Posterior vena cava (tissue), 2 donors: ENCODE results near the gene SERPINE1. TPM values are rescaled to one million over a fixed set of nuclear protein-coding genes. Genes with fewer than 3 reads are reported as not detected.

Source experiments
- DNase-seq: peaks from one replicate; pipeline ENCODE4 v3.0.0-alpha.2; 2020; ENCODE audit warnings: low spot score
- intact Hi-C, 2 donors: fragments of 100-400 bp; cut with DNase I; formaldehyde crosslinking; loops; one replicate each; pipeline versions ENCODE4 v1.14.1 to v1.14.2; 2022 to 2023
- microRNA-seq, 2 donors: library from miRNA; unstranded; fragments of <30 nt; microRNA quantifications; one replicate each; pipeline ENCODE4 v1.2.0, GENCODE V29; 2020 to 2021; ENCODE audit warnings: borderline microRNAs expressed in 2 of 2
- total RNA-seq, 2 donors: library from RNA; stranded (reverse); fragmentation: NEBNext Ultra II Directional; extraction: Animal tissue kit (Norgen Biotek cat#: 25700); gene quantifications; one replicate each; pipeline ENCODE4 v1.2.1, GENCODE V29; 2021
- donor health status: DM: yes; HTN: yes; CAD: no.
- donor health status: DM: yes; HTN: yes; CAD: no.

The SERPINE1 gene
- total RNA-seq, 2 donors from 2014 or later, result 77.3 to 240 TPM

GRCh38 chr7:101173752-101174244 lies 46.9 kb downstream of the SERPINE1 start:
- DNase-seq, result no peak
- intact Hi-C loops, result no loop called here

DNA sequence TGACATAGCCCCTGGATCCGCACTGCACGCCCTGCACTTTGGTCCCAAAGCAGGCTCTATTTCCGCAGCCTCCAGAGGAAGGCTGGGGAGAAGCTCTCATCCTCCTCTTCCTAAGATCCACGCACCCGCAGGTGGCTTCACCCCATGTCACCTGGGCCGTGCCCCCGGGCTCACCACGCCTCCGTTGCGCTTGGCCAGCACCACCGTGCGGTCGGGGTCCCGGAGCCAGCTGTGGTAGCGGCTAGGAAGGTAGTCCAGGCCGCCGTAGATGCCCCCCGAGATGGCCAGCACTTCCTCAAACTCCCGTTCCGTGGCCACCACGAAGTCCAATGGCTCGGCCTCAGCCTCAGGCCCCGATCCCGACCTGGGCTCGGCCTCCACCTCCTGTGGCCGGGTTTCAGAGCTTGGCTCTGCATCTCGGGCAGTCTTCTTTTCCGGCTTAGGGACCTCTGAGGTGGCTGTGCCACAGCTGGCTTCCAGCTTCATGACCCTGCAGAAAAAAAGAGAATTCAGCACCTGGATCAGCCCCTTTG lies 47.5 kb downstream of the SERPINE1 start:
- intact Hi-C loops, result no loop called here

GRCh38 chr7:101175664-101176063 lies 48.8 kb downstream of the SERPINE1 start:
- intact Hi-C loops, result no loop called here
- no peak for DNase-seq

More for the DNA sequence above, 47.5 kb downstream of the SERPINE1 start:
- no peak for DNase-seq

DNA sequence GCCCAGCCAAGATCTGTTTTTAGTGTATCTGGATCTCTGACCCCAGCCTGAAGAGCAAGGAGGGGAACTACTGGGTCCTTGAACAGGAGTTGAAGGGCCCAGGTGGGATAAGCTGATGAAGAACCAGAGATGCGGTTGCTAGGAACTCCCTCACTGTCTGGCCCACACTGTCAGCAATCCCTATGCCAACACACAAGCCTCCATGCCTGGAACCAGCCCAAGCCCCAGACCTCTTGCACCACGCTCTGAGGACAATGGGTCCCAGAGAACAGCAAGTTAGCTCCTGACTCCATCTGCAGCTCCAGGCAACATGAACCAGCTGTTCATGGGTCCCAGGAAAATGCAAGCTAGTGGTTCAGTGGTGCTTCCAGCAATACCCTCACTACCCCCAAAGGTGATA lies 50.7 kb downstream of the SERPINE1 start:
- intact Hi-C loops, result loop anchor here in 1 of 2 donors (1.0 kb wide), 1 partner anchor 110 kb away; no protein-coding TSS in a partner anchor
- no peak for DNase-seq

DNA sequence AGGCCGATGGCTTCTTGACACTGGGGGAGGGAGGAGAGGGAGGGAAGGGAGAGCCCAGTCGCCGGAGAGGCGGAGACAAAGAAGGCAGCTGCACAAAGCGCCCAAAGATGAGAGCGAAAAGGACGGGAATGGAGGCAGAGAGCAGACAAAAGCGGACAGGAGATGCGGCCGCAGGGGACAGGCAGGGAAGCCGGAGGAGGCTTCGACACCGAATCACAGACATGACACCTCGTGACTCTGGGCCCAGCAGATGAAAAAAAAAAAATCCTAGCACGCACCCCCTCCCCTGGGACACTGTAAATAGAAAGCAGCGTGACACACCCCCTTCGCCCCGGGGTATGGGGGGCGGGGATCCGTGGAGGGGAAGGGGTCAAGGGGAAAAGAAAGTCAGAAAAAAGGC lies 52.2 kb downstream of the SERPINE1 start:
- DNase-seq, result no peak

GRCh38 chr7:101179713-101180112 lies 52.8 kb downstream of the SERPINE1 start:
- no peak for DNase-seq
- intact Hi-C loops, result no loop called here

More for the DNA sequence above, 52.2 kb downstream of the SERPINE1 start:
- intact Hi-C loops, result no loop called here

- intact Hi-C loops, result no loop called here
- no peak for DNase-seq
These were observed 53.3 kb downstream of the SERPINE1 start, which contains the start of gene NAT16 for GRCh38 chr7:101180130-101180755. NAT16 (minus strand) TSS chr7:101180293; CDS start chr7:101174807, 5,486 bp downstream.

GRCh38 chr7:101185258-101185839 lies 58.4 kb downstream of the SERPINE1 start:
- DNase-seq, result no peak
- intact Hi-C loops, result no loop called here

DNA sequence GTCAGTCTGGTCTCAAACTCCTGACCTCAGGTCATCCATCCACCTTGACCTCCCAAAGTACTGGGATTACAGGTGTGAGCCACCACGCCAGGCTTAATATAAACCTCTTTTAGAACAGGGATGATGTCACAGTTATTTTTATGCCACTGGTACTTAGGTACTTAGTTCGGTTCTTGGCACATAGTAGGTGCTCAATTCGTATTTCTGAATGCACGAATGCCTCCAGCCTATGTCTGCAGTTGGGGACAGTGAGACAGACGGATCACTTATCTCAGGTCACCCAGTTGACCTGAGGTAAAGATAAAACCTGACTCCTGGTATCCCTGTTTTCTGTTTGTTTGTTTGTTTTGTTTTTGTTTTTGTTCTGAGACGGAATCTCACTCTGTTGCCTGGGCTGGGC lies 59.3 kb downstream of the SERPINE1 start:
- intact Hi-C loops, result no loop called here
- no peak for DNase-seq

DNA sequence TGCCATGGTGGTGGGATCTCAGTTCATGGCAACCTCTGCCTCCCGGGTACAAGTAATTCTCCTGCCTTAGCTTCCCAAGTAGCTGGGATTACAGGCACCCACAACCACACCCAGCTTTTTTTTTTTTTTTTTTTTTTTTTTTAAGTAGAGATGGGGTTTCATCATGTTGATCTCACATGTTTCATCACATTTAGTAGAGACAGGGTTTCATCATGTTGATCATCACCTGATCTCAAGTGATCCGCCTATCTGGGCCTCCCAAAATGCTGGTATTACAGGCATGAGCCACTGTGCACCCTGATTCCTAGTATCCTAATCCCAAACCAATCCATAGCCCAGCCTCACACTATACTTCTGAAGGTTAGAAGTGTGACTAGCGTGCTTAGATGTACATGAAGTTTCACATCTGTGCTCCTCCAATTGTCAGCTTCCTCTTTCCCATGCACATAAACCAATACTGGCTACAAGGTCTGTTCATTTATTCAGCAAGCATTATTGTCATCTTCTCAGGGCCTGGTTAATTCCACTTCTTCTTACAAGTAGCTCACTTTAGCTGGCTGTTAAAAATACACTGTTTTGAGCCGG lies 60.0 kb downstream of the SERPINE1 start:
- intact Hi-C loops, result no loop called here
- no peak for DNase-seq

Small RNAs within 50 kb of the gene (microRNA-seq; reads per million reads assigned to microRNA genes)
- 0 to 0.26 reads per million in 2 donors for gene MIR4653

Other genes with a start within 250 kb of the SERPINE1 start
- 1 to 10 TPM; 2.7 to 3.3 TPM for gene UFSP1, start 237.4 kb upstream of the SERPINE1 start, total RNA-seq
- gene ACHE, start 231.2 kb upstream of the SERPINE1 start, total RNA-seq, result 1 to 10 TPM; 2.8 to 9.4 TPM
- under 1 TPM; 0.52 to 0.74 TPM for gene MUC3A, start 177.6 kb upstream of the SERPINE1 start, total RNA-seq
- gene MUC12, start 157.5 kb upstream of the SERPINE1 start, total RNA-seq, result 1 to 10 TPM in 1 of 2 donors, under 1 TPM in 1; 0.62 to 1.5 TPM
- gene MUC17, start 107.0 kb upstream of the SERPINE1 start, total RNA-seq, result under 1 TPM in 1 of 2 donors, not detected in 1; 0.05 TPM
- gene TRIM56, start 41.6 kb upstream of the SERPINE1 start, total RNA-seq, result 10 to 100 TPM; 33.0 to 38.2 TPM
- gene AP1S1, start 27.4 kb downstream of the SERPINE1 start, total RNA-seq, result 10 to 100 TPM; 21.5 to 22.7 TPM
- gene VGF, start 38.5 kb downstream of the SERPINE1 start, total RNA-seq, result not detected
- not detected for gene NAT16, start 53.2 kb downstream of the SERPINE1 start, total RNA-seq
- gene MOGAT3, start 73.9 kb downstream of the SERPINE1 start, total RNA-seq, result not detected
- gene PLOD3, start 90.5 kb downstream of the SERPINE1 start, total RNA-seq, result 10 to 100 TPM; 59.6 to 64.3 TPM
- 10 to 100 TPM; 44.6 to 50.4 TPM for gene ZNHIT1, start 91.1 kb downstream of the SERPINE1 start, total RNA-seq
- 1 to 10 TPM; 4.9 to 5.1 TPM for gene CLDN15, start 110.7 kb downstream of the SERPINE1 start, total RNA-seq
- 100 to 1,000 TPM; 166 to 181 TPM for gene FIS1, start 118.0 kb downstream of the SERPINE1 start, total RNA-seq
- gene IFT22, start 194.7 kb downstream of the SERPINE1 start, total RNA-seq, result 10 to 100 TPM; 15.0 to 24.3 TPM
- gene COL26A1, start 235.8 kb downstream of the SERPINE1 start, total RNA-seq, result not detected